Nephron progenitor cell (in vitro differentiated cells): ENCODE data around the gene LMCD1.

Source experiments
- DNase-seq: peaks from one replicate; pipeline ENCODE4 v3.0.0; 2021
- H3K27ac Mint-ChIP-seq: 2 replicates; pipeline ENCODE4 v1.8.0; 2021; ENCODE audit warnings: mild to moderate bottlenecking, moderate library complexity, mixed read lengths
- H3K27me3 Mint-ChIP-seq: 2 replicates; pipeline ENCODE4 v1.8.0; 2021; ENCODE audit warnings: mild to moderate bottlenecking, low read depth, mixed read lengths; ENCODE audit not compliant: poor library complexity
- H3K36me3 Mint-ChIP-seq: 2 replicates; pipeline ENCODE4 v1.8.0; 2021; ENCODE audit warnings: low read depth, mixed read lengths
- H3K4me1 Mint-ChIP-seq: 2 replicates; pipeline ENCODE4 v1.8.0; 2021; ENCODE audit warnings: mixed read lengths
- H3K4me3 Mint-ChIP-seq: 2 replicates; pipeline ENCODE4 v1.8.0; 2021; ENCODE audit warnings: mild to moderate bottlenecking, moderate library complexity, mixed read lengths
- H3K9me3 Mint-ChIP-seq: 2 replicates; pipeline ENCODE4 v1.8.0; 2021; ENCODE audit warnings: mild to moderate bottlenecking, moderate library complexity, mixed read lengths
- TF ChIP-seq, protein P1 (sequence below): fragments of 200-600 bp; sonication (generic); IDR thresholded peaks from 2 replicates; pipeline ENCODE4 v1.5.0; 2021; ENCODE audit warnings: antibody characterized with exemption

LMCD1 gene

DNA sequence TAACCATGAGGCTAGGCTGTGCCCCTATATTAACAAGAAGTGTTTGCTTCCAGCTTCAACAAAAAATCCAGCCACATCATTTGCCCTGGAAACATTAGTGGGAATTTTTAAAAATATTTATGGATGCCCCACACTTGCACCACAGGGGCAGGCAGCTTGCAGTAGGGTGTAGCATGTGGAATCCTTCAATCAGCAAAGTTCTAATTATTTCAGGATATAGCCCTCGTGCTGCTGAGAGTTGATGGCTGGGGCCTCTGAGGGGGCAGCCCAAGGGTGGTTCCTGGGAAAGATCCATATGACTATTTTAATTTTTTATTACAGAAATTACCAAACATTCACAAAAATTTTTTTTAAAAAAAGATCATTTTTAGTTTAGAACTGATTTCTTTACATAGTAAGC lies 35.1 kb upstream of the LMCD1 start:
- Mint-ChIP-seq H3K27ac (no peak overlapping the region), H3K27me3 (peaks cover 8% of the 10 kb centered on the region), H3K4me3 (no peak overlapping the region), H3K4me1 (peaks cover 5% of the 10 kb centered on the region), H3K36me3 (no peaks in the 10 kb centered on the region), H3K9me3 (no peaks in the 10 kb centered on the region)
- TF ChIP-seq, protein P1, sequence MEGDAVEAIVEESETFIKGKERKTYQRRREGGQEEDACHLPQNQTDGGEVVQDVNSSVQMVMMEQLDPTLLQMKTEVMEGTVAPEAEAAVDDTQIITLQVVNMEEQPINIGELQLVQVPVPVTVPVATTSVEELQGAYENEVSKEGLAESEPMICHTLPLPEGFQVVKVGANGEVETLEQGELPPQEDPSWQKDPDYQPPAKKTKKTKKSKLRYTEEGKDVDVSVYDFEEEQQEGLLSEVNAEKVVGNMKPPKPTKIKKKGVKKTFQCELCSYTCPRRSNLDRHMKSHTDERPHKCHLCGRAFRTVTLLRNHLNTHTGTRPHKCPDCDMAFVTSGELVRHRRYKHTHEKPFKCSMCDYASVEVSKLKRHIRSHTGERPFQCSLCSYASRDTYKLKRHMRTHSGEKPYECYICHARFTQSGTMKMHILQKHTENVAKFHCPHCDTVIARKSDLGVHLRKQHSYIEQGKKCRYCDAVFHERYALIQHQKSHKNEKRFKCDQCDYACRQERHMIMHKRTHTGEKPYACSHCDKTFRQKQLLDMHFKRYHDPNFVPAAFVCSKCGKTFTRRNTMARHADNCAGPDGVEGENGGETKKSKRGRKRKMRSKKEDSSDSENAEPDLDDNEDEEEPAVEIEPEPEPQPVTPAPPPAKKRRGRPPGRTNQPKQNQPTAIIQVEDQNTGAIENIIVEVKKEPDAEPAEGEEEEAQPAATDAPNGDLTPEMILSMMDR = no peak
- no peak for DNase-seq

- TF ChIP-seq, protein P1 = no peak
- H3K9me3 Mint-ChIP-seq = no peaks in the 10 kb centered on the region
- no peak overlapping the region for H3K27ac Mint-ChIP-seq
- H3K36me3 Mint-ChIP-seq = no peaks in the 10 kb centered on the region
- H3K4me3 Mint-ChIP-seq = no peak overlapping the region
- no peak for DNase-seq
- H3K27me3 Mint-ChIP-seq = peaks cover 5% of the 10 kb centered on the region
- H3K4me1 Mint-ChIP-seq = peaks cover 5% of the 10 kb centered on the region
These were observed 30.8 kb upstream of the LMCD1 start for GRCh38 chr3:8470801-8471200.

- TF ChIP-seq, protein P1 = no peak
- H3K36me3 Mint-ChIP-seq = no peaks in the 10 kb centered on the region
- H3K9me3 Mint-ChIP-seq = no peaks in the 10 kb centered on the region
- peaks cover 5% of the 10 kb centered on the region for H3K4me1 Mint-ChIP-seq
- no peak for DNase-seq
- no peak overlapping the region for H3K27ac Mint-ChIP-seq
- H3K27me3 Mint-ChIP-seq = no peaks in the 10 kb centered on the region
- no peak overlapping the region for H3K4me3 Mint-ChIP-seq
These were observed 29.1 kb upstream of the LMCD1 start for GRCh38 chr3:8472549-8472948.

DNA sequence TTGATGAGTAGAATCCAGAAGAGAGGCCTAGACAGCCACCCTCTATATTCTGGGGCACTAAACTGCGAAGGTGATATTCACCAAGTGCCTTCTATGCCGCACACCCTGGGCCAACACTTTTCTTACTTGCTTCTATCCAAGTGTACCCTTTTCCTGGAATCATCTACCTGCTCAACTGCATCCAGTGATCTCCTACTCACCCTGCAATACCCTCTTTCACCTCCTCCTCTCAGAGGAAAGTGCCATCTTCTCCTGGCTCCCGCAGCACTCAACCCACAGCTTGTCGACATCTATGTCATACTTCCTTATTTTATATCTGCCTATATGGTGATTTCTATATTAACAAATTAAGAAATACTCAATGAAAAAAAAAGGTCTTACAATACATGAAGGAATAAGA lies 28.6 kb upstream of the LMCD1 start:
- Mint-ChIP-seq H3K4me3 (no peak overlapping the region), H3K9me3 (no peaks in the 10 kb centered on the region), H3K36me3 (no peaks in the 10 kb centered on the region), H3K4me1 (peaks cover 5% of the 10 kb centered on the region), H3K27ac (no peak overlapping the region), H3K27me3 (no peaks in the 10 kb centered on the region)
- DNase-seq = no peak
- TF ChIP-seq, protein P1 = no peak

- DNase-seq = no peak
- Mint-ChIP-seq H3K27ac (no peak overlapping the region), H3K4me3 (no peak overlapping the region), H3K4me1 (peaks cover 5% of the 10 kb centered on the region), H3K9me3 (peaks cover 3% of the 10 kb centered on the region), H3K27me3 (no peaks in the 10 kb centered on the region), H3K36me3 (no peaks in the 10 kb centered on the region)
- TF ChIP-seq, protein P1 = no peak
These were observed 27.6 kb upstream of the LMCD1 start for GRCh38 chr3:8473990-8474389.

DNA sequence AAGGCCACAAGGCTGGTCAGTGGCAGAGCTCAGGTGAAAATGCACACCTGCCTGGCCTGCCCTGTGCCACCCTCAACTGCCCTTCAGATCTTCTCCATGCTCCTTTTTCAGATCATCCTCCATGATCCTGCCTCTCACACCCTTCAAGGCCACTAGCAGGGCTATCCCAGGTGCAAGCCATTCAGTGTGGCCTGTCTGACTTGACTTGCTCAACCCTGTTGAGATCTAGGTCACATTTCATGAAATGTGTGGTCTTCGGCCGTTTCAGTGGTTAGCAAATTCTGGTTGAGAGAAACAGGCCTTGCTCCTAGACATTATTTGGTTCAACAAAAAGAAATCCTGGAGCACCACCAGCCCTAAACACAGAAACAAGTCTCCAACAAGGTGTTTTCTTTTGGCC lies 26.6 kb upstream of the LMCD1 start:
- H3K9me3 Mint-ChIP-seq = peaks cover 4% of the 10 kb centered on the region
- H3K4me3 Mint-ChIP-seq = no peak overlapping the region
- H3K27ac Mint-ChIP-seq = no peak overlapping the region
- no peaks in the 10 kb centered on the region for H3K27me3 Mint-ChIP-seq
- no peaks in the 10 kb centered on the region for H3K36me3 Mint-ChIP-seq
- TF ChIP-seq, protein P1 = no peak
- peaks cover 5% of the 10 kb centered on the region for H3K4me1 Mint-ChIP-seq
- no peak for DNase-seq
